ENCODE results near the gene UBQLN4.

DNA sequence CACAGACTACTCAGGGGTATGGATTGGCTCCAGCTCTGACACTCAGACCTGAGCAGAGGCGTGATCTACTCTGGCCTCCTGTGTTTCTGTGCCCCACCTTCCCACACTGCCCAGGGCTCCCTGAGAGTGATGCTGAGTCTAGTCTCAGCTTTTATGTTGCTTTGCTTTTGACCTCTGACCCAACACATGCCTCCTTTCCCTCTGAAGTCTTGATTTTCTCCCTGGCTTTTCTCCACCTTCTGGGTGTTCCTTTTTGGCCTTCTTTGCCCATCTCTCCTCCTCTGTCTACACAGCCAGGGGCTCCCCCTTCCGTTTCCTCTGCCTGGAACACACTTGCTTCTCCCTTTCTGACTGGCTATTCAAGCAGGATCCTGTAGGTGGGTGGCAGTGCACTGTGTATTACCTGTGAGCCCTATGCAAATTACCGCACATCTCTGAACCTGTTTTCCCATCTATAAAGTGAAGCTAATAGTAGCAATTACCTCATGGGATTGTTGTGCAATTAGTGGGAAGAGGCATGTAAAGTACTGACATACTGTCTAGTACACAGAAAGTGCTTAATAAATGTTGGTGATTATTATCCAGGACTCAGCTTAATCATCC lies 42.4 kb upstream of the UBQLN4 start:
- TF ChIP-seq, protein P1, sequence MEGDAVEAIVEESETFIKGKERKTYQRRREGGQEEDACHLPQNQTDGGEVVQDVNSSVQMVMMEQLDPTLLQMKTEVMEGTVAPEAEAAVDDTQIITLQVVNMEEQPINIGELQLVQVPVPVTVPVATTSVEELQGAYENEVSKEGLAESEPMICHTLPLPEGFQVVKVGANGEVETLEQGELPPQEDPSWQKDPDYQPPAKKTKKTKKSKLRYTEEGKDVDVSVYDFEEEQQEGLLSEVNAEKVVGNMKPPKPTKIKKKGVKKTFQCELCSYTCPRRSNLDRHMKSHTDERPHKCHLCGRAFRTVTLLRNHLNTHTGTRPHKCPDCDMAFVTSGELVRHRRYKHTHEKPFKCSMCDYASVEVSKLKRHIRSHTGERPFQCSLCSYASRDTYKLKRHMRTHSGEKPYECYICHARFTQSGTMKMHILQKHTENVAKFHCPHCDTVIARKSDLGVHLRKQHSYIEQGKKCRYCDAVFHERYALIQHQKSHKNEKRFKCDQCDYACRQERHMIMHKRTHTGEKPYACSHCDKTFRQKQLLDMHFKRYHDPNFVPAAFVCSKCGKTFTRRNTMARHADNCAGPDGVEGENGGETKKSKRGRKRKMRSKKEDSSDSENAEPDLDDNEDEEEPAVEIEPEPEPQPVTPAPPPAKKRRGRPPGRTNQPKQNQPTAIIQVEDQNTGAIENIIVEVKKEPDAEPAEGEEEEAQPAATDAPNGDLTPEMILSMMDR (IDR thresholded peaks at IDR 0.05) = no peak
- TF ChIP-seq EZH2 (IDR thresholded peaks at IDR 0.05) (no peak), EZH2phosphoT487 (IDR thresholded peaks at IDR 0.05) (no peak)
